ENCODE results near the gene RGPD4. TPM values are rescaled to one million over a fixed set of nuclear protein-coding genes. Genes with fewer than 3 reads are reported as not detected.
A peak's percentile ranks its signal among the peaks of the same experiment; 100 is the strongest.

RGPD4 gene
- total RNA-seq, 2 donors from 2014 or later: 0.24 TPM; not detected in 1

DNA sequence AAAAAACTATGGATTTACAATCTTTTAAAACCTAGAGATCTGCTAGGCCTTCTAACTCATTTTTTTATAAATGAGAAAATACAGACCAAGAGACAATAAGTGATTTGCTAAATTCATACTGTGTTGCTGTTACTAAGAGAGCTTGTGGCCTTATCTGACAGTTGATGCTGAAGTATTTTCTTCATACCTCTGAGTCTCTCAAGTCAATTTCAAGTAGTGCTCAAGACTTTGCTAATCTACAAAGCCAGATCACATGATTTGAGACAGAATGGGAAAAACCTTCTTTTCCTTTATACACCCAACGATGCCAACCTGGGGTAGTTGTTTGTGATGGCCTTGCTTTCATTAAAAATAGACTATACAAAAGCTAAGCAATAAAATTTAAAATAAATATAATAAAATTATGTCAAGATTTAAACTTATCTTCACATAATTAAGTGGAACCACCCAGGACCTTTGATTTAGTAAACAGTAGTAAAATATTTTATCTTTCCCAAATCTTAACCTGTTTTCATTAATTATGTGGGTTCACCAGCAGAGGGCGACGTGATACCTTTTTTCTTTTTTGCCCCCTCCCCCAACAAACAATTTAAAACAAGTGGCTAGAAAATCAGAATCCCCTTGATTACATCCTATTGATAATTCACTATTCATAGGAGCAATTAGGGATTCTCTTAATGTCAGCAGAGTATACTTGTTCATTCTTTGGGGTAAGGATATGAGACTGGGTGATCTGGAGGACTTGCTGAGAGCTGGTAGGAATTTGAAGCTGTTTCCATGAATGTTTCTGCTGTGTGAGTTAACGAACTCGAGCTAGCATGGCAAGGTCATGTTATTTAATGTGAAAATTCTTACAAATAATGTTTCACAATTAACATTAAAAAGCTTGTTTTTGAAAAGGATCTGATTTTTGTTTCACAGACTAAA, 110.0 kb downstream of the RGPD4 start:
- Histone ChIP-seq H3K9ac (ENCODE audit: low read depth in 2 of 2, low read length in 2 of 2) (no peak overlapping the region), H3K36me3 (no peaks in the 10 kb centered on the region), H3K4me3 (no peak overlapping the region), H3K9me3 (no peaks in the 10 kb centered on the region), H3K4me1 (no peaks in the 10 kb centered on the region), H3K27me3 (no peaks in the 10 kb centered on the region), H3K27ac (no peak overlapping the region)
- no peak for DNase-seq
- intact Hi-C loops (cut with DNase I): loop anchor here (10.0 kb wide), 1 partner anchor 238 kb away; no protein-coding TSS in a partner anchor
- TF ChIP-seq, protein P1, sequence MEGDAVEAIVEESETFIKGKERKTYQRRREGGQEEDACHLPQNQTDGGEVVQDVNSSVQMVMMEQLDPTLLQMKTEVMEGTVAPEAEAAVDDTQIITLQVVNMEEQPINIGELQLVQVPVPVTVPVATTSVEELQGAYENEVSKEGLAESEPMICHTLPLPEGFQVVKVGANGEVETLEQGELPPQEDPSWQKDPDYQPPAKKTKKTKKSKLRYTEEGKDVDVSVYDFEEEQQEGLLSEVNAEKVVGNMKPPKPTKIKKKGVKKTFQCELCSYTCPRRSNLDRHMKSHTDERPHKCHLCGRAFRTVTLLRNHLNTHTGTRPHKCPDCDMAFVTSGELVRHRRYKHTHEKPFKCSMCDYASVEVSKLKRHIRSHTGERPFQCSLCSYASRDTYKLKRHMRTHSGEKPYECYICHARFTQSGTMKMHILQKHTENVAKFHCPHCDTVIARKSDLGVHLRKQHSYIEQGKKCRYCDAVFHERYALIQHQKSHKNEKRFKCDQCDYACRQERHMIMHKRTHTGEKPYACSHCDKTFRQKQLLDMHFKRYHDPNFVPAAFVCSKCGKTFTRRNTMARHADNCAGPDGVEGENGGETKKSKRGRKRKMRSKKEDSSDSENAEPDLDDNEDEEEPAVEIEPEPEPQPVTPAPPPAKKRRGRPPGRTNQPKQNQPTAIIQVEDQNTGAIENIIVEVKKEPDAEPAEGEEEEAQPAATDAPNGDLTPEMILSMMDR (IDR thresholded peaks at IDR 0.05): peak; percentile 29

Other genes with a start within 250 kb of the RGPD4 start
- under 1 TPM in 1 of 2 donors, not detected in 1; 0.42 TPM for gene SLC5A7, start 159.6 kb downstream of the RGPD4 start, total RNA-seq

All from colonic mucosa (tissue), 4 donors.